GM18517 (cell line): Measurements from ENCODE around the gene HMGN5.

Experiments
- ATAC-seq: cut with Tn5 transposase; IDR thresholded peaks from one replicate; pipeline ENCODE4 v1.9.1; 2021; ENCODE audit warnings: mild to moderate bottlenecking, moderate library complexity; ENCODE audit not compliant: unreplicated experiment

Gene HMGN5

GRCh38 chrX:81120936-81121371 lies 80.8 kb downstream of the HMGN5 start:
- peak; percentile 70 for ATAC-seq

DNA sequence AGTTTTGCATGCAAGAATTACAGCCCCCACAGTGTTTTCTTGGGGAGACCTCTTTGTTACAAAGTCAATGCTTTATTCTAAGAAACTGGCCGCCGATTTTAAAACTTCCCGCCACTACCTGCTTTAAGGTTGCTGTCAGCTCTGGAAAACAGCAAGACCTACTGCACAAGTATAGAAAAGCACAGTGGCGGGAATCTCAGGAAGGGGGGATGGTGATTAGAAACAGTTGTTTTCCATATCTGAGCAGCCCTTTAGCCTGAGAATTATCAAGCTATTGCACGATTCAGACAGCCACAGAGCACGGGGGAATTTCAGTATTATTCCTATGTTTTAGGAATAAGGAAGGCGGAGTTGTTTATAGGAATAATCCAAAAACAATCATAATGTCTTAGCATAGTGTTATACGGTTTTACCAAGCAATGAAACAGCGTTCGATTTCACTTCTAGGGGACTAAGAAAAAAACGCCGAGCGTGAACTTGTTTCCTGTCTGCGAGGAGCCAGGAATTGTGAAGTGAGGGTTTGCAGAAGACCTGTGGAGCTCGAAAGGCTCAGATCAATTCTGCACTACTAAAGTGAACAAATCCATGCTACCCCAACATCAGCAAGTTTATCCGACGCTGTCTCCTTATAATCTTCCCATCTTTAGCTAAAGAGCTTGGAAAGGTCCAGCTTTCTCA lies 81.3 kb downstream of the HMGN5 start:
- peak; percentile 33 for ATAC-seq

DNA sequence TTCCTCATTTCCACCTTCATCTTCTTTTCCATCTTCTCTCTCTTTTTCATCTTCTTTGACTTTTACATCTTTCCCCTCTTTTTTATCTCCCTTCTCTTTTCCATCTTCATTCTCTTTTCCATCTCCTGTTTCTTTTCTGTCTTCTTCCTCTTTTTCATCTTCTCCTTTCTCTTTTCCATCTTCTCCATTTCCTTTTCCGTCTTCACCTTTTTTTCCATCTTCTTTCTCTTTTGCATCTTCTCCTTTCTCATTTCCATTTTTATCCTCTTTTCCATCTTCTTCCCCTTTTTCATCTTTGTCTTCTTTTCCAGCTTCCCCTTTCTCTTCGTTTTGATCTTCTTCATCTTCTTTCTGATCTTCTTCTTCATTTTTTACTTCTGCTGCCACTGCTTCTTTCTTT lies 87.0 kb downstream of the HMGN5 start:
- ATAC-seq = no peak

DNA sequence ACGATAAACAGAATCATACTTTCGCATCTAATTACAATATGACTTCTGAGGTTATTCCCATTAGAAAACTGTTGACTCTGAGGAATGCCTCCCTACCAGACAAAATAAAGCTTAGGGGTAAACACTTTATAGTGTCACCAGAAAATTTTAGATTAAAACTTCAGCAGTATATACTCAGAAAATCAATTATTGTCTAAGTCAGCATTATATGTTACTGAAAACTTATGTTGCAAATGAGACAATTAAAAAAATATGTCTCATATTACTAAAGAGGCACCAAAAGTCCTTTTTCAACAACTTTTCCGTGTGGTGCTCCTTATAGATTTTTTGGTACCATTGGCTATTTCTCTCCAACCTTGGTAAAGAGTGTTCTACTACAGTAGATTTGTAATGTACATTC lies 91.4 kb downstream of the HMGN5 start:
- ATAC-seq = no peak

- no peak for ATAC-seq
Measured at GRCh38 chrX:81082649-81083048, 119.1 kb downstream of the HMGN5 start.
